ENCODE measurements around the gene ITPR2. TPM values are rescaled to one million over a fixed set of nuclear protein-coding genes. Genes with fewer than 3 reads are reported as not detected.

The ITPR2 gene
- total and polyA plus RNA-seq, 2 of the 8 experiments (the other 6 are each of a cell fraction or from before 2014, with no cell fraction given) = 4.1 to 48.3 TPM

DNA sequence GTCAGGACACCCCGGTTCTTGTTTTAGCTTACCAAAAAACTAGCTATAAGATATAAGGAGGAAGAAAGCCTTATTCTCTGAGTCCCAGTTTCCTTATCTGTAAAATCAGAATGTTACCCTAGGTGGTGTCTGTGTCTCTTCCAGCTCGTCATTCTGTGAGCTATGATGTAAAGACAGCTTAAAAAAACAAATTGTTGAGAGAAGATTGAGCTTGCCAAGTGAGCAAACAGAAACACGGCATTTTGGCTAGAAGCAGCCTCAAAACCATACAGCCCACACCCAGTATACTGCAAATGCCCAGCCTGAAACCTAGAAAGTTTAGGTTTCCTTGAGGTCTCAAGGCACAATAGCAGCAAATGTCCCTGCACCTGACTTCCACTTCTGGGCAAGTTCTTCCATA is 486.3 kb downstream of the ITPR2 start (continued):
- no peak for TF ChIP-seq GABPA (IDR thresholded peaks at IDR 0.05; ENCODE audit: borderline replicate concordance, insufficient read depth, low read length)
- no peak for TF ChIP-seq EGR1 (IDR thresholded peaks at IDR 0.05; ENCODE audit: borderline replicate concordance, low read depth, low read length)
